ENCODE measurements around the gene TLR1. TPM values are rescaled to one million over a fixed set of nuclear protein-coding genes. Genes with fewer than 3 reads are reported as not detected.

The TLR1 gene
- total RNA-seq, 2 experiments from 2014 or later: 16.2 to 16.3 TPM

DNA sequence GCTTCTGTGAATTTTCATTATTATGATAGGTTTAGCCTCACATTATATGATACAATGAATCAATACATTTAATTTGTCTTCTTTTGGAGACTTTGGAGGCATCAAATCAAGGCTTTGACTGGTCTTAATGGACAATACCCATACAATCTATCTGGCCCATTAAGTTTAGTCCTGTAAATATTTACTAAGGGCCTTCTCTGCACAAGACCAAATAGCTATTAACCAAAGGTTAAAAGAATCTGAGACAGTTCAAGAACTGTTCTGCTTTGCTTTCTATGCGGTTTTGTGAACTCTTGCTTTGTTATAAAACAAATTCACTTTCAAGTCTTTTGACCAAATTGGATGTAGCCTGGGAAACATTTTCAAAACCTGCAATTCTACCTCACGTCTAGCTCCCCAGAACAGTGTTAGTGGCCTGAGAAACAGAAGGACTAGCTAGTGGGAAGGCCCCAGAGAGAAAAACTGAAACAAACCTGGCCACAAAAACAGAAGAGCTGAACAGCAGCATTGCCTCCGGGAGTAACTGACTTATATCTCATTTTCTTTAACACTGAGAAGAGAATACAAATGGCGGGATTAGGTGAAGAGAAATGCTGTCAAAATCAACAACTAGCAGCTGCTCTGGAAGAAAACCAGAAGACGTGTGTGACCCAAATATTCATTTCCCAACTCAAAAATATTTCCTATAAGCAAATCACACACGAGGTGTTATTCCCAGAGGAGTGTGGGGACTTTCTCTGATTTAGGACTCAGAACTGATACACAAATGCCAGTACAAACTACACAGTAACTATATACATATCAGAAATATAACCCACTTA is 548 bp downstream of the TLR1 start:
- H3K36me3 Mint-ChIP-seq (ENCODE audit: low read depth): peaks cover 64% of the 10 kb centered on the region
- no peaks in the 10 kb centered on the region for H3K27me3 Mint-ChIP-seq
- ATAC-seq (ENCODE audit: poor library complexity) (peak; percentile 13), DNase-seq (peak in 5 of 14 experiments; percentile 7 to 37 (median 21))
- Histone ChIP-seq H3K4me3 (ENCODE audit: low read length) (peak overlapping the region; percentile 55), H3K36me3 (ENCODE audit: insufficient read depth, low read length) (peaks cover 40% of the 10 kb centered on the region), H3K9me3 (ENCODE audit: control insufficient read depth in 1 of 2, insufficient read depth in 1 of 2, low read length in 2 of 2) (peaks cover 23 to 40% of the 10 kb centered on the region in 2 experiments), H3K27me3 (ENCODE audit: control insufficient read depth in 1 of 2, insufficient read depth in 2 of 2, low read length in 2 of 2) (no peaks in the 10 kb centered on the region), H3K4me1 (ENCODE audit: insufficient read depth, low read length) (peaks cover 27% of the 10 kb centered on the region), H3K27ac (ENCODE audit: low read depth in 1 of 2, low read length in 2 of 2) (peak overlapping the region; percentile 39 to 54)
- ChIA-PET CTCF (interaction anchor here (0.7 to 3.0 kb wide), 9 partner anchors 15 to 741 kb away, joined by 3 to 18 read pairs (median 4); partner anchors contain the start of gene TLR10), POLR2A (interaction anchor here (0.6 to 3.4 kb wide), 10 partner anchors 10 to 655 kb away, joined by 3 to 19 read pairs (median 4); partner anchors contain the start of genes LIAS, RPL9, TLR10 and TLR6)
- peaks cover 18% of the 10 kb centered on the region for H3K9me3 Mint-ChIP-seq
- H3K27ac Mint-ChIP-seq: peak overlapping the region; percentile 88
- intact Hi-C loops (cut with DNase I, micrococcal nuclease): loop anchor here (2.0 to 5.0 kb wide), 3 partner anchors 42 to 53 kb away; partner anchors contain the start of gene TLR6 (in 1 of the 2)
- TF ChIP-seq CTCF (IDR thresholded peaks at IDR 0.05): no peak
- peaks cover 41% of the 10 kb centered on the region for H3K4me1 Mint-ChIP-seq (ENCODE audit: low read depth)
- peak overlapping the region; percentile 86 for H3K4me3 Mint-ChIP-seq

DNA sequence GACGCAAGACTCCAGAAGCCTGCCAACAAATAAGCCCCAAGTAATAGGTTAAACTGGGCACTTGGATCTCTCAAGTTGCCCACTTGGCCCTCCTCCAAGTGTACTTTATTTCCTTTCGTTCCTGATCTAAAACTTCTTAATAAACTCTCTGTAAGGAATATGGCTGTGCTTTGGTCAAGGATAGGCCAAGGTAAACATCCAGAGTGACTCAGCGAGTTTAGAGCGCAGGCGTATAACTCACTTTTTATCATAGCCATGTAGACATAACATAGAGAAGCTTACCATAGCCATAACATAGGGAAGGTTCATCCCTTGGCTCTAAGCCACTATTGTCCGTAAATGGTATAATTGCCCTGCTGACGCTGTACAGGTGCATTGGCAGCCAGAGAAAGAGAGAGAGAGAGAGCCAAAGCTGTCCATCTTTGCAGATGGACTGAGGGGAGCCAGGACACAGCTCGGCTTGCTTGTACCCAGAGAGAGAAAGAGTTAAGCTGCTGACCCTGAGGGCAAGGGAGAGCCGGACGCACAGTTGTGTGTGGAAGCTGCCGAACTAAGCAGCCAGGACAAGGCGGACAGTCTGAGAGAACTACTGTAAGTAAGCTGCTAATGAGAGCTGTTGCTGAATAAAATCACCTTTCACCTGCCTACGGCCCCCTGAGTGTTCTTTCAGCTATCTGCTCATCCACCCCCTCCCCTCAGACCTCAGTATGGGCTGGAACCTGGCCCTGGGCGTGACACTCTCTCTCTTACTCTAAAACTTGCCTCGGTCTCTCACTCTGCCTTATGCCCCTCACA is 1.8 kb downstream of the TLR1 start:
- H3K27ac Mint-ChIP-seq: no peak overlapping the region
- POLR2A ChIA-PET: interaction anchor here (0.6 to 3.4 kb wide), 5 partner anchors 12 to 139 kb away, joined by 3 to 19 read pairs (median 7); partner anchors contain the start of genes TLR10 and TLR6
- no peak for TF ChIP-seq CTCF (IDR thresholded peaks at IDR 0.05)
- H3K9me3 Mint-ChIP-seq: peaks cover 21% of the 10 kb centered on the region
- H3K4me3 Mint-ChIP-seq: peak overlapping the region; percentile 39
- no peaks in the 10 kb centered on the region for H3K27me3 Mint-ChIP-seq
- Histone ChIP-seq H3K9me3 (ENCODE audit: control insufficient read depth in 1 of 2, insufficient read depth in 1 of 2, low read length in 2 of 2) (peaks cover 24 to 53% of the 10 kb centered on the region in 2 experiments), H3K27me3 (ENCODE audit: control insufficient read depth in 1 of 2, insufficient read depth in 2 of 2, low read length in 2 of 2) (no peaks in the 10 kb centered on the region), H3K4me1 (ENCODE audit: insufficient read depth, low read length) (peaks cover 27% of the 10 kb centered on the region), H3K27ac (ENCODE audit: low read depth in 1 of 2, low read length in 2 of 2) (no peak overlapping the region), H3K36me3 (ENCODE audit: insufficient read depth, low read length) (peaks cover 52% of the 10 kb centered on the region), H3K4me3 (ENCODE audit: low read length) (peak overlapping the region; percentile 55)
- DNase-seq: no peak
- intact Hi-C loops (cut with DNase I, micrococcal nuclease): loop anchor here (2.0 to 5.0 kb wide), 2 partner anchors 40 to 42 kb away; no protein-coding TSS in a partner anchor
- CTCF ChIA-PET: interaction anchor here (1.2 to 3.0 kb wide), 5 partner anchors 14 to 740 kb away, joined by 3 to 18 read pairs (median 5); partner anchors contain the start of gene TLR10
- peaks cover 77% of the 10 kb centered on the region for H3K36me3 Mint-ChIP-seq (ENCODE audit: low read depth)
- ATAC-seq (ENCODE audit: poor library complexity): no peak
- peaks cover 41% of the 10 kb centered on the region for H3K4me1 Mint-ChIP-seq (ENCODE audit: low read depth)

DNA sequence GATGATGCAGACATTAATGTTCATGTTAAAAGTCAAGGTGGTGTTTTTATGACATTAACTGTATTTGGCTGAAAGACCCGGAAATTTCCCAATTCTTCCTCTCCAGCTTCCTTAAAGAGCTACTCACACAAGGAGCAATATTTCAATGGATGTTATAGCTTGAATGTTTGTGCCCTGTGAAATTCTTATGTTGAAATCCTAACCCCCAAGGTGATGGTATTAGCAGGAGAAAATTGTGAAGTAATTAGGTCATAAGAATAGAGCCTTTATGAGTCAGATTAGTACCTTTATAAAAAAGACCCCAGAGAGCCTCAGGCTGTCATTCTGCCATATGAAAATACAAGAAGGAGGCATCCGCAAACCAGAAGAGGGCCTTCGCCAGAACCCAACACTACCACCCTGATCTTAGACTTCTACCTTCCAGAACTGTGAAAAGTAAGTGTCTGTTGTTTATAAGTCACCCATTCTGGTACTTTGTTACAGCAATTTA is 3.6 kb downstream of the TLR1 start:
- intact Hi-C loops (cut with DNase I, micrococcal nuclease): loop anchor here in 1 of 2 experiments (5.0 kb wide), 1 partner anchor 39 kb away; no protein-coding TSS in a partner anchor
- no peak for TF ChIP-seq CTCF (IDR thresholded peaks at IDR 0.05)
- DNase-seq (no peak), ATAC-seq (ENCODE audit: poor library complexity) (no peak)
- ChIA-PET CTCF (no interaction called here), POLR2A (no interaction called here)
- H3K27ac Mint-ChIP-seq: no peak overlapping the region
- Histone ChIP-seq H3K36me3 (ENCODE audit: insufficient read depth, low read length) (peaks cover 54% of the 10 kb centered on the region), H3K4me3 (ENCODE audit: low read length) (no peak overlapping the region), H3K4me1 (ENCODE audit: insufficient read depth, low read length) (peaks cover 24% of the 10 kb centered on the region), H3K27ac (ENCODE audit: low read depth in 1 of 2, low read length in 2 of 2) (no peak overlapping the region), H3K9me3 (ENCODE audit: control insufficient read depth in 1 of 2, insufficient read depth in 1 of 2, low read length in 2 of 2) (peaks cover 29 to 70% of the 10 kb centered on the region in 2 experiments), H3K27me3 (ENCODE audit: control insufficient read depth in 1 of 2, insufficient read depth in 2 of 2, low read length in 2 of 2) (no peaks in the 10 kb centered on the region)
- H3K4me3 Mint-ChIP-seq: no peak overlapping the region
- H3K36me3 Mint-ChIP-seq (ENCODE audit: low read depth): peaks cover 94% of the 10 kb centered on the region
- peaks cover 21% of the 10 kb centered on the region for H3K9me3 Mint-ChIP-seq
- peaks cover 39% of the 10 kb centered on the region for H3K4me1 Mint-ChIP-seq (ENCODE audit: low read depth)
- no peaks in the 10 kb centered on the region for H3K27me3 Mint-ChIP-seq
